ENCODE data around the gene REC8. TPM values are rescaled to one million over a fixed set of nuclear protein-coding genes. Genes with fewer than 3 reads are reported as not detected.

Gene REC8
- total RNA-seq, 1 experiment from 2014 or later: 58.0 TPM

GRCh38 chr14:24228902-24229301, 57.0 kb downstream of the REC8 start:
- Histone ChIP-seq H3K27ac (ENCODE audit: insufficient read length, low read depth, low read length) (no peak overlapping the region), H3K27me3 (ENCODE audit: insufficient read depth, low read length) (no peaks in the 10 kb centered on the region), H4K8ac (replicated peaks; ENCODE audit: insufficient read length, low read depth, low read length) (no peak overlapping the region), H3K23ac (ENCODE audit: insufficient read length, low read depth, low read length) (no peak overlapping the region), H3K9ac (ENCODE audit: extremely low read depth, insufficient read length, low read length) (no peak overlapping the region), H3K14ac (ENCODE audit: insufficient read depth, low read length) (no peak overlapping the region), H3K23me2 (ENCODE audit: insufficient read length, low read depth, low read length, poor library complexity, severe bottlenecking) (peaks cover 15% of the 10 kb centered on the region), H3K56ac (ENCODE audit: insufficient read length, low read depth, low read length) (no peak overlapping the region), H3K79me2 (ENCODE audit: insufficient read depth, low read length) (peaks cover 5% of the 10 kb centered on the region; the same call in 1 of the 2 replicates), H3K4ac (ENCODE audit: low read depth, low read length) (no peak overlapping the region), H3T11ph (ENCODE audit: low read length) (no peak overlapping the region), H4K5ac (ENCODE audit: insufficient read length, low read depth, low read length) (no peak overlapping the region), H3K79me1 (ENCODE audit: insufficient read depth, low read depth, low read length, poor library complexity, severe bottlenecking) (peaks cover 11% of the 10 kb centered on the region), H4K20me1 (ENCODE audit: control insufficient read depth, insufficient read depth, insufficient read length) (no peaks in the 10 kb centered on the region), H2AK5ac (ENCODE audit: insufficient read length, low read length) (no peak overlapping the region), H3K4me2 (ENCODE audit: insufficient read depth, insufficient read length, low read length) (no peak overlapping the region), H3K18ac (ENCODE audit: insufficient read length, low read depth, low read length) (no peak overlapping the region), H2BK120ac (ENCODE audit: low read depth, low read length, poor library complexity, severe bottlenecking) (no peak overlapping the region), H2BK12ac (ENCODE audit: insufficient read length, low read depth, low read length) (no peak overlapping the region), H2BK15ac (ENCODE audit: low read depth, low read length) (no peak overlapping the region), H2BK5ac (ENCODE audit: insufficient read length, low read length) (no peak overlapping the region), H2BK20ac (ENCODE audit: low read depth, low read length, poor library complexity, severe bottlenecking) (no peak overlapping the region), H4K91ac (ENCODE audit: insufficient read length, low read depth, low read length) (no peak overlapping the region), H3K4me1 (ENCODE audit: insufficient read depth, low read length) (0 out of 2 replicates have a peak, but pooled peaks cover 6% of the 10 kb centered on the region), H3K9me3 (ENCODE audit: control insufficient read depth, low read depth, low read length) (no peaks in the 10 kb centered on the region), H2AFZ (ENCODE audit: low read length) (no peak overlapping the region)
- H3K4me3 Mint-ChIP-seq: no peak overlapping the region; a peak in 1 of 5 replicates
- no peaks in the 10 kb centered on the region for H3K27me3 Mint-ChIP-seq (ENCODE audit: low read depth)
- no CpG with 5 or more reads among the region's 1 CpG for WGBS (ENCODE audit: extremely low coverage, insufficient read length, low lambda C conversion rate)
- H3K9me3 Mint-ChIP-seq: no peaks in the 10 kb centered on the region
- peaks cover 6 to 16% of the 10 kb centered on the region in 2 experiments for H3K4me1 Mint-ChIP-seq
- TF ChIP-seq CTCF (conservative IDR thresholded peaks at IDR 0.05): no peak
- DNase-seq: no peak
- no peak overlapping the region for H3K27ac Mint-ChIP-seq
- H3K36me3 Mint-ChIP-seq (ENCODE audit: insufficient read depth in 1 of 3, low read depth in 3 of 3): peaks cover 7 to 24% (median 18%) of the 10 kb centered on the region in 3 experiments; a peak in 6 of 7 replicates

Small RNAs within 50 kb of the gene (microRNA-seq; reads per million reads assigned to microRNA genes)
- gene MIR7703 (ENCODE audit: borderline microRNAs expressed): not detected

Other genes with a start within 250 kb of the REC8 start
- 11.2 and 12.7 TPM in 2 replicates for gene DHRS4, start 218.3 kb upstream of the REC8 start, total RNA-seq (2021)
- gene DHRS4L2, start 183.2 kb upstream of the REC8 start, total RNA-seq (2021): 9.7 and 10.2 TPM in 2 replicates
- gene CARMIL3, start 120.1 kb upstream of the REC8 start, total RNA-seq (2021): 4.7 and 5.8 TPM in 2 replicates
- not detected in 2 replicates for gene CPNE6, start 100.5 kb upstream of the REC8 start, total RNA-seq (2021)
- 48.9 and 50.2 TPM in 2 replicates for gene PCK2, start 77.8 kb upstream of the REC8 start, total RNA-seq (2021)
- 73.4 and 74.3 TPM in 2 replicates for gene DCAF11, start 57.3 kb upstream of the REC8 start, total RNA-seq (2021)
- gene NRL, start 57.1 kb upstream of the REC8 start, total RNA-seq (2021): 2.2 and 2.5 TPM in 2 replicates
- gene FITM1, start 41.4 kb upstream of the REC8 start, total RNA-seq (2021): 0.31 and 0.72 TPM in 2 replicates
- 109 TPM in 2 replicates for gene PSME1, start 35.9 kb upstream of the REC8 start, total RNA-seq (2021)
- 52.9 and 55.9 TPM in 2 replicates for gene EMC9, start 30.5 kb upstream of the REC8 start, total RNA-seq (2021)
- gene PSME2, start 25.5 kb upstream of the REC8 start, total RNA-seq (2021): 125 and 126 TPM in 2 replicates
- gene RNF31, start 24.6 kb upstream of the REC8 start, total RNA-seq (2021): 67.8 and 87.3 TPM in 2 replicates
- gene IRF9, start 10.8 kb upstream of the REC8 start, total RNA-seq (2021): 20.9 and 27.6 TPM in 2 replicates
- gene IPO4, start 16.7 kb downstream of the REC8 start, total RNA-seq (2021): 114 and 116 TPM in 2 replicates
- 31.6 and 31.8 TPM in 2 replicates for gene TM9SF1, start 23.4 kb downstream of the REC8 start, total RNA-seq (2021)
- gene TSSK4, start 33.6 kb downstream of the REC8 start, total RNA-seq (2021): not detected in 2 replicates
- 42.0 and 46.2 TPM in 2 replicates for gene CHMP4A, start 41.4 kb downstream of the REC8 start, total RNA-seq (2021)
- 18.8 and 19.0 TPM in 2 replicates for gene MDP1, start 44.0 kb downstream of the REC8 start, total RNA-seq (2021)
- 214 and 225 TPM in 2 replicates for gene NEDD8, start 60.3 kb downstream of the REC8 start, total RNA-seq (2021)
- gene GMPR2, start 60.8 kb downstream of the REC8 start, total RNA-seq (2021): 84.7 and 86.9 TPM in 2 replicates
- 41.3 and 47.6 TPM in 2 replicates for gene TINF2, start 70.5 kb downstream of the REC8 start, total RNA-seq (2021)
- 1.8 and 2.9 TPM in 2 replicates for gene TGM1, start 91.1 kb downstream of the REC8 start, total RNA-seq (2021)
- gene RABGGTA, start 99.5 kb downstream of the REC8 start, total RNA-seq (2021): 25.6 and 26.1 TPM in 2 replicates
- gene DHRS1, start 127.7 kb downstream of the REC8 start, total RNA-seq (2021): 18.2 and 19.1 TPM in 2 replicates
- 34.7 and 35.0 TPM in 2 replicates for gene NOP9, start 127.8 kb downstream of the REC8 start, total RNA-seq (2021)
- gene CIDEB, start 135.9 kb downstream of the REC8 start, total RNA-seq (2021): not detected in 2 replicates
- 13.0 and 13.4 TPM in 2 replicates for gene LTB4R2, start 138.1 kb downstream of the REC8 start, total RNA-seq (2021)
- gene LTB4R, start 139.4 kb downstream of the REC8 start, total RNA-seq (2021): 8.9 and 9.2 TPM in 2 replicates
- 0.09 and 0.53 TPM in 2 replicates for gene ADCY4, start 163.0 kb downstream of the REC8 start, total RNA-seq (2021)
- gene RIPK3, start 167.9 kb downstream of the REC8 start, total RNA-seq (2021): 0.35 TPM in 1 of 2 replicates, not detected in the other
- 43.0 and 46.4 TPM in 2 replicates for gene NFATC4, start 196.1 kb downstream of the REC8 start, total RNA-seq (2021)
- gene NYNRIN, start 226.9 kb downstream of the REC8 start, total RNA-seq (2021): 18.1 and 18.7 TPM in 2 replicates